Ishikawa (cell line): Measurements from ENCODE around the gene GLCCI1.

Experiments
- CEBPB ChIP-seq: IDR thresholded peaks from 2 replicates; pipeline ENCODE4 v1.6.1; 2012
- CREB1 ChIP-seq: IDR thresholded peaks from 2 replicates; pipeline ENCODE4 v1.6.1; 2012; ENCODE audit warnings: low read depth
- EGR1 ChIP-seq: IDR thresholded peaks from 2 replicates; pipeline ENCODE4 v1.6.1; 2012
- EP300 ChIP-seq: IDR thresholded peaks from 2 replicates; pipeline ENCODE4 v1.6.1; 2012; ENCODE audit warnings: borderline replicate concordance
- FOXM1 ChIP-seq: IDR thresholded peaks from 2 replicates; pipeline ENCODE4 v1.6.1; 2012; ENCODE audit warnings: low read depth, borderline replicate concordance
- MAX ChIP-seq: IDR thresholded peaks from 2 replicates; pipeline ENCODE4 v1.6.1; 2012
- NFIC ChIP-seq: IDR thresholded peaks from 2 replicates; pipeline ENCODE4 v1.6.1; 2012
- RAD21 ChIP-seq: IDR thresholded peaks from 2 replicates; pipeline ENCODE4 v1.6.1; 2012; ENCODE audit warnings: low read depth
- TAF1 ChIP-seq: IDR thresholded peaks from 2 replicates; pipeline ENCODE4 v1.6.1; 2012; ENCODE audit warnings: low read depth, mild to moderate bottlenecking
- TCF12 ChIP-seq: IDR thresholded peaks from 2 replicates; pipeline ENCODE4 v1.6.1; 2012; ENCODE audit warnings: low read depth
- TEAD4 ChIP-seq: IDR thresholded peaks from 2 replicates; pipeline ENCODE4 v1.6.1; 2012
- USF1 ChIP-seq: IDR thresholded peaks from 2 replicates; pipeline ENCODE4 v1.6.1; 2012
- YY1 ChIP-seq: IDR thresholded peaks from 2 replicates; pipeline ENCODE4 v1.6.1; 2012; ENCODE audit warnings: low read depth
- ZBTB7A ChIP-seq: IDR thresholded peaks from 2 replicates; pipeline ENCODE4 v1.6.1; 2012; ENCODE audit warnings: low read depth
- TF ChIP-seq, protein P1 (sequence below): IDR thresholded peaks from 2 replicates; pipeline ENCODE4 v1.6.1; 2012; ENCODE audit warnings: low read depth, mild to moderate bottlenecking

Gene GLCCI1

DNA sequence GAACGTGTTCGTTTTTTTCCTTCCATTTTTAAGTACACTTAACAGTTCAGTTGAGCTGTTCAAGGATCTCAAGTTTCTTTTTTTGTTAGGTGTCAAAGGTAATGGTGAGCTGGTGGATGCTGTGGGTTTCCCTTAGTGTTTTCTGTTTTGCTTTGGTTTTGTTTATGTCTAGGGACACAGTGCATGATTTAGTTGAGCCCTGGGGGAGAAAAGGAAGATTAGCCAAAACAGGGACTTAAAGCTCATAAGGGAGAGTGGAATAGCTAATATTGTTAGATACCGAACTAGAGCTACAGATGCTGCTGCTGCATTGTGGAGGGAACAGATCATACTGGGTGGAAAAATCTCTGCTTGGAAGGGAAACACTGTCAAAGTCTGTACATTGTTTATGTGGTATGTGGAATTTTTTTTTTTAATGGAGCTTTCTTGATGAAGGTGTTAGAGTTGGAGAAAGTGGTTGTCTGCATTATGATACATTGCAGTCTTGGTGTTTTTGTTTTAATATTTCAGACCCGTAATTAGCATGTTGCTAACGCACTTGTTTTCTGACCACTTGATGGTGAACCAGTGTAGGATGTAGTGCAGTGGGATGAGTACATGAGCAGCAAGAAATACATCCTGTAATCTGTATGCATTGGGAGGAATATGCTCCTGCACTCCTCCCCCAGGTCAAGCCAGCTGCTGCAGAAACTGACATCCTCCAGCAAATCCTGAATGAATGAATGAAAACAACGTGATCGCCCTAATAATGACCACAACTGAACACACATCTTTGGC is 2.1 kb downstream of the GLCCI1 start:
- TF ChIP-seq TEAD4, result no peak
- TF ChIP-seq FOXM1, result no peak
- TF ChIP-seq CREB1, result no peak
- no peak for TF ChIP-seq YY1
- no peak for TF ChIP-seq CEBPB
- TF ChIP-seq, protein P1, sequence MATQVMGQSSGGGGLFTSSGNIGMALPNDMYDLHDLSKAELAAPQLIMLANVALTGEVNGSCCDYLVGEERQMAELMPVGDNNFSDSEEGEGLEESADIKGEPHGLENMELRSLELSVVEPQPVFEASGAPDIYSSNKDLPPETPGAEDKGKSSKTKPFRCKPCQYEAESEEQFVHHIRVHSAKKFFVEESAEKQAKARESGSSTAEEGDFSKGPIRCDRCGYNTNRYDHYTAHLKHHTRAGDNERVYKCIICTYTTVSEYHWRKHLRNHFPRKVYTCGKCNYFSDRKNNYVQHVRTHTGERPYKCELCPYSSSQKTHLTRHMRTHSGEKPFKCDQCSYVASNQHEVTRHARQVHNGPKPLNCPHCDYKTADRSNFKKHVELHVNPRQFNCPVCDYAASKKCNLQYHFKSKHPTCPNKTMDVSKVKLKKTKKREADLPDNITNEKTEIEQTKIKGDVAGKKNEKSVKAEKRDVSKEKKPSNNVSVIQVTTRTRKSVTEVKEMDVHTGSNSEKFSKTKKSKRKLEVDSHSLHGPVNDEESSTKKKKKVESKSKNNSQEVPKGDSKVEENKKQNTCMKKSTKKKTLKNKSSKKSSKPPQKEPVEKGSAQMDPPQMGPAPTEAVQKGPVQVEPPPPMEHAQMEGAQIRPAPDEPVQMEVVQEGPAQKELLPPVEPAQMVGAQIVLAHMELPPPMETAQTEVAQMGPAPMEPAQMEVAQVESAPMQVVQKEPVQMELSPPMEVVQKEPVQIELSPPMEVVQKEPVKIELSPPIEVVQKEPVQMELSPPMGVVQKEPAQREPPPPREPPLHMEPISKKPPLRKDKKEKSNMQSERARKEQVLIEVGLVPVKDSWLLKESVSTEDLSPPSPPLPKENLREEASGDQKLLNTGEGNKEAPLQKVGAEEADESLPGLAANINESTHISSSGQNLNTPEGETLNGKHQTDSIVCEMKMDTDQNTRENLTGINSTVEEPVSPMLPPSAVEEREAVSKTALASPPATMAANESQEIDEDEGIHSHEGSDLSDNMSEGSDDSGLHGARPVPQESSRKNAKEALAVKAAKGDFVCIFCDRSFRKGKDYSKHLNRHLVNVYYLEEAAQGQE, result no peak
- TF ChIP-seq TCF12, result no peak
- no peak for TF ChIP-seq EGR1
- TF ChIP-seq RAD21, result no peak
- TF ChIP-seq MAX, result no peak
- TF ChIP-seq USF1, result no peak
- TF ChIP-seq EP300, result no peak
- no peak for TF ChIP-seq ZBTB7A

- TF ChIP-seq EGR1, result no peak
- no peak for TF ChIP-seq TCF12
- no peak for TF ChIP-seq TAF1
- no peak for TF ChIP-seq EP300
- TF ChIP-seq CREB1, result no peak
- no peak for TF ChIP-seq ZBTB7A
- TF ChIP-seq MAX, result no peak
- TF ChIP-seq FOXM1, result no peak
- TF ChIP-seq CEBPB, result no peak
- TF ChIP-seq YY1, result no peak
- TF ChIP-seq NFIC, result no peak
- TF ChIP-seq RAD21, result no peak
- TF ChIP-seq TEAD4, result no peak
Observed at GRCh38 chr7:7971308-7972040, 2.9 kb downstream of the GLCCI1 start.

- TF ChIP-seq, protein P1, result no peak
- no peak for TF ChIP-seq EP300
- no peak for TF ChIP-seq MAX
- TF ChIP-seq RAD21, result no peak
- no peak for TF ChIP-seq YY1
- TF ChIP-seq TCF12, result no peak
- TF ChIP-seq FOXM1, result no peak
- TF ChIP-seq USF1, result no peak
- TF ChIP-seq CREB1, result no peak
- TF ChIP-seq EGR1, result no peak
- no peak for TF ChIP-seq NFIC
- TF ChIP-seq ZBTB7A, result no peak
- TF ChIP-seq TAF1, result no peak
Observed at GRCh38 chr7:7972128-7972527, 3.5 kb downstream of the GLCCI1 start.

GRCh38 chr7:7972922-7973594 is 4.5 kb downstream of the GLCCI1 start:
- TF ChIP-seq TEAD4, result no peak
- TF ChIP-seq RAD21, result no peak
- TF ChIP-seq YY1, result no peak
- no peak for TF ChIP-seq FOXM1
- no peak for TF ChIP-seq CEBPB
- no peak for TF ChIP-seq MAX
